HG02938 (cell line): ENCODE measurements around the gene AFF3.
A peak's percentile ranks its signal among the peaks of the same experiment; 100 is the strongest.
"Not testable (repeated sequence)": the region's sequence is repeated elsewhere in the genome, so short reads cannot be mapped to it uniquely, and the experiment has no call there.

Source experiments
- ATAC-seq: cut with Tn5 transposase; IDR thresholded peaks from one replicate; pipeline ENCODE4 v1.9.1; 2021; ENCODE audit warnings: mild to moderate bottlenecking, moderate library complexity; ENCODE audit not compliant: unreplicated experiment

The AFF3 gene, protein sequence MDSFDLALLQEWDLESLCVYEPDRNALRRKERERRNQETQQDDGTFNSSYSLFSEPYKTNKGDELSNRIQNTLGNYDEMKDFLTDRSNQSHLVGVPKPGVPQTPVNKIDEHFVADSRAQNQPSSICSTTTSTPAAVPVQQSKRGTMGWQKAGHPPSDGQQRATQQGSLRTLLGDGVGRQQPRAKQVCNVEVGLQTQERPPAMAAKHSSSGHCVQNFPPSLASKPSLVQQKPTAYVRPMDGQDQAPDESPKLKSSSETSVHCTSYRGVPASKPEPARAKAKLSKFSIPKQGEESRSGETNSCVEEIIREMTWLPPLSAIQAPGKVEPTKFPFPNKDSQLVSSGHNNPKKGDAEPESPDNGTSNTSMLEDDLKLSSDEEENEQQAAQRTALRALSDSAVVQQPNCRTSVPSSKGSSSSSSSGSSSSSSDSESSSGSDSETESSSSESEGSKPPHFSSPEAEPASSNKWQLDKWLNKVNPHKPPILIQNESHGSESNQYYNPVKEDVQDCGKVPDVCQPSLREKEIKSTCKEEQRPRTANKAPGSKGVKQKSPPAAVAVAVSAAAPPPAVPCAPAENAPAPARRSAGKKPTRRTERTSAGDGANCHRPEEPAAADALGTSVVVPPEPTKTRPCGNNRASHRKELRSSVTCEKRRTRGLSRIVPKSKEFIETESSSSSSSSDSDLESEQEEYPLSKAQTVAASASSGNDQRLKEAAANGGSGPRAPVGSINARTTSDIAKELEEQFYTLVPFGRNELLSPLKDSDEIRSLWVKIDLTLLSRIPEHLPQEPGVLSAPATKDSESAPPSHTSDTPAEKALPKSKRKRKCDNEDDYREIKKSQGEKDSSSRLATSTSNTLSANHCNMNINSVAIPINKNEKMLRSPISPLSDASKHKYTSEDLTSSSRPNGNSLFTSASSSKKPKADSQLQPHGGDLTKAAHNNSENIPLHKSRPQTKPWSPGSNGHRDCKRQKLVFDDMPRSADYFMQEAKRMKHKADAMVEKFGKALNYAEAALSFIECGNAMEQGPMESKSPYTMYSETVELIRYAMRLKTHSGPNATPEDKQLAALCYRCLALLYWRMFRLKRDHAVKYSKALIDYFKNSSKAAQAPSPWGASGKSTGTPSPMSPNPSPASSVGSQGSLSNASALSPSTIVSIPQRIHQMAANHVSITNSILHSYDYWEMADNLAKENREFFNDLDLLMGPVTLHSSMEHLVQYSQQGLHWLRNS (N-terminal part only)

DNA sequence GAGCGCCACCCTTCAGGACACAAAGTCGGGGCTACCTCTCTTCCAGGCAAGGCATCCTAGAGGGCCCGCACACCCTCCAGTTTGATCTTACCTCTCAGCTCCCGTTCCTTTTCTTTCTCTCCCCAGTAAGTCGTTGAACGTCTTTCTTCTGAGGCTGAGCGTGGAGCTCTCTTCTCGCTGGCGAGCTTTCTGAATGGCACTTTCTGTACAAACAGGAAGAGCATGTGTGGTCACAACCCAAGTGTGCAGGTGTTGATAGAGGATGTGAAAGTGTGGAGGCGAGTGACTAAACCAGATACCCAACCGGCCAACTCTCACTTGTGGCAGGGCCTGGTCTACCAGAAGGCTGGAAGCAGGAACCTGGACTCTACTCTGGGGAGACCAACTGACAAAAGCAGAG, at the start of gene AFF3:
Gene AFF3, minus strand, starts transcription at position 198 of the 400 bp plus-strand sequence. CDS start 38,136 bp downstream, outside the sequence.
- ATAC-seq = peak; percentile 99

DNA sequence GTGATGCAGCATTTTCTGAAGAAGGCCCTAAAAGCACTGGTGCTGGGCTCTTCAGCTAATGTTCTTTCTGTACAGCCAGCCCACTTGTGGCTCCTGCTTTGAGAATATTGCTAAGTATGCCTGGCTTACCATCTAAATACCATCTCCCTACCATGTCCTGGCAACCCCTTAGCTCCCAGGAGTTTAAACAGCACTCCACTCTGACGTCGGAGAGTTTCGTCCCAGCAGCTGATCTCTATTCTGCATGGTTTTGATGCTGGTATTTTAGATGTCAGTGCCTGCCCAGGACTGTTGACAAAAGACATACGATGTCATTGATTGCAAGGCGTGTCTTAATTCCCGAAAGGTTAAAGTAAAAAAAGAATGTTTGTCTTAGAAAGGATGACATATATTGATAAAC, 47.0 kb upstream of the AFF3 start:
- no peak for ATAC-seq

DNA sequence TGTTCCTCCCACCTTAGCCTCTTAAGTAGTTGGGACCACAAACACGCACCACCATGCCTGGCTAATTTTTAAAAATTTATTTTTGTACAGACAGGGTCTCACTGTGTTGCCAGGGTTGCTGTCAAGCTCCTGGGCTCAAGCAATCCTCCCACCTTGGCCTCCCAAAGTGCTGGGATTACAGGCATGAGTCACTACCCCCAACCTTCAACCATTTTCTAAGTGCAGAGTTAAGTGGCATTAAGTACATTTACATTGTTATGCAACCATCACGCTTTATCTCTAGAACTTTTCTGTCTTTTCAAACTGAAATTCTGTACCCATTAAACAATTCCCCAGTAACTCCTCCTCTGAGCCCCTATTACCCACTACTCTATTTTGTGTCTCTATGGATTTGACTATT, 45.9 kb upstream of the AFF3 start:
- ATAC-seq = no peak

DNA sequence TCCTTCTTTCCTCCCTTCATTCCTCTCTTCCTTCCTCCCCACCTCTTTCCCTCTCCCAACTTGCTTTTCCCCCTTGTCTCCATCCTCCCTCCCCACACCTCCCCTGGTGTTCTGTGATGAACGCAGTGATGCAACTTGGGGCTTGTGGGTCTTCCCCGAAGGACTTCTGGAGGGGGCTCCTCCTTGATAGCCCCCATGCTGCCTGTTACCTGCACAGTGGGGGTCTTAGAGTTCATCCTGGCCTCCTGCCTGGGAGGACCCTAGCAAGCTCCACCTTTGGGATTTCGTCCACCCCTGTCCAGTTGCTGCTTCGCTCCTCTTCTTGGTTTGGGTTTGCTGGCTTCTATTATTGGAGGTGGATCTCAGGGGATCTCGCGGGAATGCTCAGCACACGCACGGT, 43.7 kb upstream of the AFF3 start:
- no peak for ATAC-seq

DNA sequence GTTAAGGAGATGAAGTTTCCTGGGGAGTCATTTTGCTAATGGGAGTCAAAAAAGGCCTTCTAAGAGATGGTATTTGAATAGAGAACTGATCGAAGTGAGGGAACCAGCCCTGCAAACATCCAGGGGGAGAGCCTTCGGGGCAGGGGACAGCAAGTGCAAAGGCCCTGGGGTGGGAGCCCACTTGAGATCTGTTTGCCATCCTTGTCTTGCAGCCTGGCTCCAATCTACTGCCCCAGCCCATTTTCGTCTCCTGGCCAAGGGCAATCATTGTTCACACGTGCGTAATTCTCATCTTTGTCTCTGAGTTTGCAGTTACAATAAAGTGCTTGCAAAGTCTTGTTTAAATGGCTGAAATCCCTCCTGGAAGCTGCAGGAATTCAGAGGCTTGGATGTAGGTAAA, 43.1 kb upstream of the AFF3 start:
- no peak for ATAC-seq

DNA sequence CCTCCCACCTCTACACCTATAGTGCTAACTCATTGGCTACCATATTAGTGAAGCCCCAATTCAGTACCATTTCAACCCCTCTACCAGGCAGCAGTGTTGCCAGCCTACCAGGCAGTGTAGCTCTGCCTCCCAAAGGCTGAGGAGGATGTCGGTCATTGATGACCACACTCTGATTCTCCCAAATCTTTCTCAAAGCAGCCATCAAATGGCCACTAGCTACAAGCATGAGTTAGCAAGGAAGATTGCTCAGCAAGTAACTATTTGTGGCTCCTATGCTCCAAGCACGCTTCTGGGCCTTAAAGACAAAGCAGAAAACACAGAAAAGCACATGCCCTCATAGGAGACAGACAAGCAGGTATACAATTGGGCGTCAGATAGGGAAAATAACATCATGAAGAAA, 42.7 kb upstream of the AFF3 start:
- ATAC-seq = no peak

DNA sequence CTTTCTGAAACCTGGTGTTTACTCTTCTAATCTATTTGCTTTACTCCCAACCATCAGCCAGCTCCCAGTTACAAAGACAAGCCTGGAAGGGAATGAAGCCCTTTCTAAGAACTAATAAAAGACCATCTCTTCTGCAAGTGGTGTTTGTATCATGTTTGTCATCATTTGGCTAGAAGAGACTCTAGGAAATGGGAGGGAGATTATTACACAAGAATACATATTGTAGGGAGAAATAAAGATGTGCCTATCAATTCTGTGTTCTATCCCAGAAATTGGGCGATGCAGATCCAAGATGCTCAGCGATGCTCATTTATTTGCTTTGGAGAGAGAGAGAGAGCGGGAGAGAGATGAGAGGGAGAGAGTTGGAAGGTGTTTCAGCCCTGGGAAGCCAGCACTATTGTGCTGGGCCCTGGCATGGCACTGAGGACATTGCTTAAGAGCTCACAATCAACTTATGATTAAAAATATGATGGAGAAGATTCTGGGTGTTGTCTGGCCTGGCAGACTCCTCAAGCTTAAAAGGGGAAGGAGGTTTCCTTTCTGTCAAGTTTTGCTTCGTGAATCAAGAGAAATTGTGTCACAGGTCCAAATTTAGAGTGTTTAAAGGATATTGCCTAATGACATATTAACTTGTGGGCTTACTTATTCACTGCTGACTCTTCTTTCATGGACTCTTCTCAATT, 41.8 kb upstream of the AFF3 start:
- no peak for ATAC-seq

DNA sequence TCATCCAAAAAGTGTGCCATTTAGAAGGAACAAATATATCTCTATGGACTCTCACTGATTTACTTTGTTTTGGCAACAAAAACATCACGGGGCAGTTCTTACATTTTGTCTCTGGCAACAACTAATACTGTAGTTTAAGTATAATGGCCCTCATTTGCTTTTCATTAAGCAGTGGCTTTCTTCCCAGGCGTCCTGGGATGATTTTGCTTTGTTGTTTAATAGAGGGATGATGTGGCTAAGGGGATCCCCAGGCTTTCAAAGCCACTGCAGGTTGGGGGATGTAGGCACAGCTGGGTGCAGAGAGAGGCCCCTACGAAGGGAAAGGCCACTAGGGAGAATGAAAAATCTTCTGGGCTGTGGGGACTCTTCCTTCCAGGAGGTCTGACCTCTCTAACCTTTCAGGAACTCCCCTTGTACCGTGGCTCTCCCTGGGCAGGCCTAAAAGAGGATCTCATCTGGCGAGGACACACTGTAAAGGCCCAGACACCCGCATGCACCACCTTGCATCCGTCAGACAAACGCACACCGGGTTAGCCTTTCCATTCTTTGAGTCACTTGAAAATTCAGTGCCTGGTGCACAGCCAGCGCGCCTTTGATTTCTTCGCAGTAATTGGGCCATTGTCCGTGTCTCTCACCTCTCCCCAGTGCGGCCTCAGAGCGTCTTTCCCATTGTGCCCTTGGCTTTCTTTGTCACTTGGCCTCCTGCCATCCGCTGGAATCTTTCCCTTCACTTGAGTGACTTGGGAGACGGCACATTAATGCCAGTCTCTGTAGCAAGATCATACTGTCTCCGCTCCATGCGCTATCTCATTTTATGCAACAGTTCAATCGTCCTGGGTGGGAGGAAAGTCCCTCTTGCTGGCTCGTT, 40.3 kb upstream of the AFF3 start:
- ATAC-seq = no peak

DNA sequence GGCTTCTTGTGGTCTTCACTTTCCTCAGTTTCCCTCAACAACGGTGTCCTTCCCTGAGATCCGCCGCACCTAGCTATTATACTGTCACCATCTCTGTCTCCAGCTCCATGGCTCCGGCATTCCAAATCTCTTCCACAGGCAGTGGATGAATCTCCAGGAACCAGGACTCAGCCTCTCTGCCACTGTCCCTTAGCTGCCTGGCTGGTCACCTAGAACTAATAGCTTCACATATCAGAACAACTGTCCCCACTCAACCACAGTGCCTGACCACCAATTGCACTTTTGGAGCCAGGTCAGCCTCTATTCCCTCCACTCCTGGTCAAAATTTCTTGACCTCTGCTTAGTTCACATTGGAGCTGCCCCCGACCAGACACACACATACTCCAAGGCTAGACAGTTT, 38.1 kb upstream of the AFF3 start:
- no peak for ATAC-seq

DNA sequence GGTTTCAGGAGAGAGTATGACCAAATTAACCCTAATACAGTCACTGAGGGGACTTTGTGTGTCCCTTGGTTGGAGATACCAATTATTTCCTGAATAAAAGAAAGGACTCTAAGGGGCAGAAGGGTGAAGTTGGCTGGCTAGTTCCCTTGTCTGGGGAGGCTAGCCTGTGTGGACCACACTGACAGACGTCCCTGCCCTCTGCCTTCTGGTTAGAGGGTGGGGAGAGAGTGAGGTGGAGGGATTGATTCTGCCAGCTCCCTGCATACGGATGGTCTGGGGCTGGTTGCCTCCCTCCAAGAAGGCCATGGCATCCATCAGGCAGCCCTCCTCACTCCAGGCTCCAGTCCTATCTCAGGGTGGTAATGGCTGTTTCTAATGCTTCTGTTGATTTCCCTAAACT, 37.4 kb upstream of the AFF3 start:
- no peak for ATAC-seq

DNA sequence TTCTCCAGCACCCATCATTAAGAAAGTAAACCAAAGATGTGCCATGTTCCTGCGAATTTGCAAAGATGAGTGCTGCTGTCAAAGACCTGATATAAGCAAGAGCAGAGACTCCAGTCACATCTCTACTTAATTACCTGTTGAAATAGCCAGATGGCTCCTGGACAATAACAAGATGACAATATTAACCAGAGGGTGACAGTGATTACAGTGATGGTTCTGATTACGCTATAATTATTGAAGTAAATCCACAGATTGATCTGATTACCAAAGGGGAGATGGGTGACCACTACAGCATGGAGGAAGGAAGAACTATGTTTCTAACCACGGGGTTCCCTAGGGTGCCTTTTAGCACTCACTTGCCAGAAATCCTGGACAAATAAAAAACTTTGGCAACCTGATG, 36.5 kb upstream of the AFF3 start:
- ATAC-seq = no peak

DNA sequence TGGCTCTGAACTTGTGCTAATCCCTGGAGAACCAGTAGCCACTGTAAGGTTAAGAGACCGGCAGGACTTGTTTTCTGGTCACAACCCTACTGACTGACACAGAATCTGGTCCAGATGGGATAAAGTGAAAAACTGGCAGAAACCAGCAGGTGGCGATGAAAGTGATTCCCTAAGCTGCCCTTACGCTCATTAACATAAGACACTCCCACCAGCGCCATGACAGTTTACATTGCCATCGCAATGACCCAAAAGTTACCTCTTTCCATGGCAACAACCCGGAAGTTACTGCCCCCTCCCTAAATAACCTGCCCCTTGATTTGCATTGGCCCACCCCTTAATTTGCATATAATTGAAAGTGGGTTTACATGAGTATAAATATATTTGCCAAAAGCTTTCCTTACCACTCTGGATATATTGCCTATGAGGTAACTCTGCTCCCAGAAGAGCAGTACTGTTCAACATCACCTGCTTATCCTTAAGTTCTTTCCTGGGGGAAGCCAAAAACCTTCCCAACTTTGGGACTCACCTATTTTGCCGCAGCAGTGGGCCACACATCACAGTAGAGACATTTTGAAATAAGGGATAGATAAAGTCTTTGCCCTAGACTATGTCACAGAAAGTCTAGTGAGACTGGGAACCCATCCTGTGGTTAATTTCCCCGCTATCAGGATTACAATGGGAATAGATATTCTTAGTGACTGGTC, 35.8 kb upstream of the AFF3 start:
- no peak for ATAC-seq

DNA sequence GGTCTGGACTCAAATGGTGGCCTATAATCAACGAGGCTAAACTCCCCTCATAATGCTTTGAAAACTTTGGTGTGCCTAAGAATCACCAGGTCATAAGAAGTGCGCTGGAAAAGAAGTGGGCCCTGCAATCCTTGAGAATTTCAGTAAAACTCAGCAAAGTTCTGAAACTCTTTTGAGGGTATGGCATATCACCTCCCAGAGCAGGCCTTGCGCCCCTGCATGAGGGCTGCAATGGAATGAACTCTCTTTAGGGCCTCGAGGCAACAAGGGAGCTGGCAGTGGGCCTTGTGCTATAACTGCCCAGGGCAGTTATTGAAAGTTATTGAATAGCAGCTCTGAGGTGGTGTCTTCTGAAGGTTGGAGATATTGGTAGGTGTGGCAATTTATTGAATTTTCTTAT, 34.5 kb upstream of the AFF3 start:
- no peak for ATAC-seq

DNA sequence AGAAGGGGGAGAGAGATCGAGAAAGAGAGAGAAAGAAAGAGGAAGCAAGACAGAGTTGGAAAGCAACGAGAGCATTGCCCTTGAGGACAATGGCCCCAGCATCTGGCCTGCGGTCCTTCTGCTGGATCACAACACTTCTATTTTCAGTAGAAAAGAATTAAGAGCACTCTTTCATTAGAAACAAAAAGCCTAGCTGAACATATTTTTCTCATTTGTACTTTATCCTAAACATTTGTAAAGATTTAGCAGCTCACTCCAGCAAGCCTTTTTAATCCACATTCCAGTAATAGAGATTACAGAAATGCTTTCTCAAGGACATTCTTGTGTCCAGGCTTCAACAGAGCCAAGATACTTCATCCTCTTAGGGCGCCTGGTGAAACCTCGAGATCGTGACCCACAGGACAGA, 31.6 kb upstream of the AFF3 start:
- no peak for ATAC-seq

DNA sequence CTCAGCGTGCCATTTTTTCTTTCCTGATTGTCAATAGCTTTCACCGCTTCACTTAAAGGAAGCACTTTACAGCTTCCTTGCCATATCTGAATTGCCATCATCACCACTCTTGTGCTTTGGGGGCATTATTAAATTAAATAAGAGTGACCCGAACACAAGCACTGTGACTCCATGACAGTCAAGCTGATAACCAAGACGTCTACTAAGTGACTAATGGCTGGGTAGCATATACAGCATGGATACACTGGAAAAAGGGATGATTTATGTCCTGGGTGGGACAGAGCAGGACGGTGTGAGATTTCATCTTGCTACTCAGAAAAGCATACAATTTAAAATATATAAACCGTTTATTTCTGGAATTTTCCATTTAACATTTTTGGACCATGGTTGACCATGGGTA, 24.3 kb upstream of the AFF3 start:
- ATAC-seq = no peak

DNA sequence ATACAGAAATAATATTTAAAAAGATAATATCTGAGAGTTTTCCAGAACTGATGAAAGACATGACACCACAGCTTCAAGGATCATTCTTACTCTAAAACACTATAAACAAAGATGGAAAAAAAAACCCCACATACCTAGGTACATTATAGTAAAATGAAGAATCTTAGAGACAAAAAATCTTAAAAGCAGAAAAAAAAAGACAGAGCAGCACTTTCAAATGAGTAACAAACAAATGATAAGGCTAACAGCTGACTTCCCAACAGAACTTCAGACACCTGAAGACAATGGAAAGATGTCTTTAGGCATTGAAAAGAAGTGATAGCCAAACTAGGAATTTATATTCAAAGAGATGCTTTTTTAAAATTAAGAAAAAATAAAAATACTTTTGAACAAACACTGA, 21.2 kb upstream of the AFF3 start:
- no peak for ATAC-seq

DNA sequence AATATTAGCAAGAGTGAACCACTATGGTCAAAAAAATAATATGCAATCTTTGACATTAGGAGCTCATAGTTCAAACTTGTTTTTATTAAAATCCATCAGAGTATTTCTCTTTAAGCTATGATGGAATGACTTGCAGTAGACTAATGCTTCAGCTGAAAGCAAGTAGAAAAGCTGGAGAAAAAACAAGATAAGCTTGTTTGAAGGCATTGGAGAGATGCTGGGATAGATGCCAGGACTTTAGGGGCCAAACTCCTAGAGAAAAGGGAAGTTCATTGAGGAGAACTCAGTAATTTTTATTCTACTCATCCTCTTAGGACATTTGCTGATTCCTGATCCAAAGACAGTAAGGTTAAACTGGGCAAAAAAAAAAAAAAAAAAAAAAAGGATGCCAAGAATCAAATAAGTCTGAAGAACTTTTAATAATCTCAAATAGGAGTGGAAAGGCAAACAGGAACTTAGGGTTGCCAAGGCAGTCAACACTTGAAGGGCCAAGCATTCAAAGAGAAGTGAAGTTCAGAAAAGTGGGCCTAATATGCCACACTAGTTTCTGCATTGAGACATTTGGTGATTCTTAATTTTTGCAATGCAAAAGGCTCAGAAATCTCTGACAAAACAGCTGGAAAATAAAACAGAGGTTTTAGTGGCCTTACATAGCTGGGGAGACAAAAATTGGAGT, 19.7 kb upstream of the AFF3 start:
- no peak for ATAC-seq

DNA sequence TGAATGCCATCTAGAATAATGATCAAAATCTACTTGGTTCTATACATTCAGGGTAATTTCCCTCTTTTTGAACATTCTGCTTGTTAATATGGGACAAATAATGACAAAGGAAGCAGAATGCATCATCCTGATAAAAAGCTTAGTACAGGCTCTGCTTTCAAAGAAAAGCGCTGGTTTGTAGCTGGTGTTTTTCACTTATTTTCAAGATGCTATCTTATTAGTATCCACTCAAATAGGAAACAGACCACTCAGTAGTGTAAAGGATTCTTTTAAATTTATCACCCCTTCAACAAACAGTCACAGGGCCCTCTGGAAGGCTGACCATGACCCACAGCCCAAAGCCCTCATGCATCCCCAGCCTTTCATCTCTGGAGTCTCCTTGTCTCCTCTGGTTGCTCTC, 18.0 kb upstream of the AFF3 start:
- no peak for ATAC-seq

DNA sequence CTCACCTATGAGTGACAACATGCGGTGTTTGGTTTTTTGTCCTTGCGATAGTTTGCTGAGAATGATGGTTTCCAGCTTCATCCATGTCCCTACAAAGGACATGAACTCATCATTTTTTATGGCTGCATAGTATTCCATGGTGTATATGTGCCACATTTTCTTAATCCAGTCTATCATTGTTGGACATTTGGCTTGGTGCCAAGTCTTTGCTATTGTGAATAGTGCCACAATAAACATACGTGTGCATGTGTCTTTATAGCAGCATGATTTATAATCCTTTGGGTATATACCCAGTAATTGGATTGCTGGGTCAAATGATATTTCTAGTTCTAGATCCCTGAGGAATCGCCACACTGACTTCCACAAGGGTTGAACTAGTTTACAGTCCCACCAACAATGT, 9.4 kb upstream of the AFF3 start:
- not testable (repeated sequence) for ATAC-seq
